SK-N-SH (cell line): ENCODE results near the gene SDHA. TPM values are rescaled to one million over a fixed set of nuclear protein-coding genes. Genes with fewer than 3 reads are reported as not detected.

Source experiments
- CTCF ChIA-PET: fragments of 300-600, 350-600 bp; formaldehyde crosslinking; extraction: SDS; loops from one replicate; lab custom pipeline; 2021; lab: Yijun Ruan, JAX
- POLR2A ChIA-PET: fragments of 350-600 bp; sonication (Branson Sonifier 250); formaldehyde crosslinking; extraction: SDS; loops from one replicate; lab custom pipeline; 2020; ENCODE audit warnings: antibody characterized with exemption, inconsistent platforms; lab: Yijun Ruan, JAX
- DNase-seq: peaks from one replicate; pipeline ENCODE4 v3.0.0; 2012
- H2AFZ ChIP-seq: fragments of 200-600 bp; sonication (generic); 2 replicates; pipeline ENCODE4 v1.8.1; 2016; ENCODE audit warnings: antibody characterized with exemption, mild to moderate bottlenecking, low read depth
- H3F3A ChIP-seq: fragments of 200-600 bp; sonication (generic); replicated peaks from 2 replicates; pipeline ENCODE3; 2016; ENCODE audit warnings: antibody characterized with exemption, mild to moderate bottlenecking; ENCODE audit not compliant: insufficient read depth
- H3K27ac ChIP-seq, 2 experiments: fragments of 200-500 bp in 1 of 2; fragments of 200-600 bp in 1 of 2; sonication (Bioruptor generic) in 1 of 2; sonication (generic), shearing (Covaris generic) in 1 of 2; 2 replicates each; pipeline versions ENCODE4 v1.5.1 to v1.6.1; 2014 to 2016; ENCODE audit warnings: low read depth in 2 of 2, inconsistent platforms in 1 of 2, low read length in 1 of 2, mild to moderate bottlenecking in 1 of 2, mixed read lengths in 1 of 2
- H3K27me3 ChIP-seq: fragments of 200-600 bp; sonication (generic), shearing (Covaris generic); 2 replicates; pipeline ENCODE4 v1.6.1; 2016; ENCODE audit warnings: mixed run types; ENCODE audit not compliant: insufficient read depth
- H3K36me3 ChIP-seq, 2 experiments: fragments of 200-500 bp in 1 of 2; fragments of 200-600 bp in 1 of 2; sonication (Bioruptor generic) in 1 of 2; sonication (generic) in 1 of 2; replicated peaks in 1 of 2; 2 replicates each; pipeline versions ENCODE3 to v1.5.1; 2014 to 2016; ENCODE audit warnings: low read length in 1 of 2, mild to moderate bottlenecking in 1 of 2; ENCODE audit not compliant: insufficient read depth in 2 of 2, control insufficient read depth in 1 of 2
- H3K4me1 ChIP-seq, 2 experiments: fragments of 200-500 bp in 1 of 2; fragments of 200-600 bp in 1 of 2; sonication (Bioruptor generic) in 1 of 2; sonication (generic), shearing (Covaris generic) in 1 of 2; 2 replicates each; pipeline versions ENCODE4 v1.5.1 to v1.6.1; 2014 to 2016; ENCODE audit warnings: low read depth in 1 of 2, low read length in 1 of 2, mixed run types in 1 of 2; ENCODE audit not compliant: insufficient read depth in 2 of 2, control insufficient read depth in 1 of 2
- H3K4me2 ChIP-seq: fragments of 200-600 bp; sonication (generic), shearing (Covaris generic); 2 replicates; pipeline ENCODE4 v1.6.1; 2017; ENCODE audit warnings: mixed run types
- H3K4me3 ChIP-seq, 2 experiments: fragments of 200-500 bp in 1 of 2; fragments of 200-600 bp in 1 of 2; sonication (Bioruptor generic) in 1 of 2; sonication (generic), shearing (Covaris generic) in 1 of 2; 2 replicates each; pipeline versions ENCODE4 v1.5.1 to v1.8.1; 2014 to 2016; ENCODE audit warnings: low read depth in 2 of 2, inconsistent platforms in 1 of 2, low read length in 1 of 2, mild to moderate bottlenecking in 1 of 2, mixed read lengths in 1 of 2, moderate library complexity in 1 of 2
- H3K79me2 ChIP-seq: fragments of 200-600 bp; sonication (generic); 2 replicates; pipeline ENCODE4 v1.8.1; 2017; ENCODE audit warnings: mild to moderate bottlenecking; ENCODE audit not compliant: insufficient read depth
- H3K9ac ChIP-seq: fragments of 200-600 bp; sonication (generic); 2 replicates; pipeline ENCODE4 v1.6.1; 2017; ENCODE audit warnings: mixed run types
- H3K9me2 ChIP-seq: fragments of 200-600 bp; sonication (generic); 2 replicates; pipeline ENCODE4 v1.6.1; 2017; ENCODE audit warnings: mixed run types
- H3K9me3 ChIP-seq: fragments of 200-600 bp; sonication (generic); 2 replicates; pipeline ENCODE4 v1.6.1; 2017; ENCODE audit warnings: mixed run types, mild to moderate bottlenecking, moderate library complexity
- H4K20me1 ChIP-seq: fragments of 200-600 bp; sonication (generic); 2 replicates; pipeline ENCODE4 v1.6.1; 2017; ENCODE audit warnings: mild to moderate bottlenecking, mixed run types; ENCODE audit not compliant: insufficient read depth
- ELF1 ChIP-seq: IDR thresholded peaks from 2 replicates; pipeline ENCODE4 v1.4.0; 2012
- EZH2phosphoT487 ChIP-seq: fragments of 200-600 bp; sonication (generic); IDR thresholded peaks from 2 replicates; pipeline ENCODE4 v1.6.1; 2017; ENCODE audit warnings: low read depth, mixed run types, mild to moderate bottlenecking, antibody characterized with exemption, moderate library complexity, borderline replicate concordance
- FOSL2 ChIP-seq: IDR thresholded peaks from 2 replicates; pipeline ENCODE4 v1.4.0; 2012; ENCODE audit warnings: low read depth, mild to moderate bottlenecking, moderate library complexity, borderline replicate concordance
- FOXJ3 ChIP-seq: sonication (generic); formaldehyde crosslinking; IDR thresholded peaks from 2 replicates; pipeline ENCODE4 v1.5.1; 2020; ENCODE audit warnings: mild to moderate bottlenecking, missing genetic modification reagents
- GATA2 ChIP-seq: sonication (generic); formaldehyde crosslinking; IDR thresholded peaks from 2 replicates; pipeline ENCODE4 v1.5.0; 2020; ENCODE audit warnings: mild to moderate bottlenecking, missing genetic modification reagents
- JUND ChIP-seq: IDR thresholded peaks from 2 replicates; pipeline ENCODE4 v1.4.0; 2012
- NFIC ChIP-seq: IDR thresholded peaks from 2 replicates; pipeline ENCODE4 v1.4.0; 2012; ENCODE audit warnings: borderline replicate concordance
- POLR2AphosphoS5 ChIP-seq: IDR thresholded peaks from 2 replicates; pipeline ENCODE4 v1.6.1; 2012; ENCODE audit warnings: low read depth, low read length
- RFX5 ChIP-seq: IDR thresholded peaks from 2 replicates; pipeline ENCODE4 v1.6.1; 2012; ENCODE audit warnings: mild to moderate bottlenecking, improper control_type of control experiment, low read length
- SIN3A ChIP-seq: IDR thresholded peaks from 2 replicates; pipeline ENCODE4 v1.6.1; 2012; ENCODE audit warnings: low read depth, mild to moderate bottlenecking, low read length, moderate library complexity, borderline replicate concordance
- TAF1 ChIP-seq: IDR thresholded peaks from 2 replicates; pipeline ENCODE4 v1.6.1; 2012; ENCODE audit warnings: low read depth, mild to moderate bottlenecking, low read length, moderate library complexity, borderline replicate concordance
- TCF12 ChIP-seq: IDR thresholded peaks from 2 replicates; pipeline ENCODE4 v1.4.0; 2012
- USF1 ChIP-seq: IDR thresholded peaks from 2 replicates; pipeline ENCODE4 v1.4.0; 2012; ENCODE audit warnings: low read depth, borderline replicate concordance
- YY1 ChIP-seq: IDR thresholded peaks from 2 replicates; pipeline ENCODE4 v1.4.0; 2012; ENCODE audit warnings: low read depth, mild to moderate bottlenecking
- WGBS: methylation state at CpG from one replicate; pipeline ENCODE4 v1.1.6; 2017; ENCODE audit warnings: low lambda C conversion rate; 5-methylcytosine and 5-hydroxymethylcytosine counted together
- polyA plus RNA-seq, 3 experiments: library from polyadenylated mRNA; depleted of rRNA; stranded (reverse); fragments of >200 nt; gene quantifications; 2 replicates each; pipeline ENCODE4 v1.2.3, GENCODE V29; 2012

Gene SDHA
- polyA plus RNA-seq, 1 of the 3 experiments (the other 2 are of a cell fraction): 106 TPM

GRCh38 chr5:171801-172331 lies 46.3 kb upstream of the SDHA start (continued):
- TF ChIP-seq USF1: no peak

GRCh38 chr5:172421-172820 lies 45.7 kb upstream of the SDHA start:
- H3K4me2 ChIP-seq: no peak overlapping the region
- H4K20me1 ChIP-seq: no peaks in the 10 kb centered on the region
- no peak overlapping the region for H3K4me3 ChIP-seq
- TF ChIP-seq ELF1 (no peak), TCF12 (no peak), USF1 (no peak), NFIC (no peak), FOSL2 (no peak), FOXJ3 (no peak)
- H3K9ac ChIP-seq: no peak overlapping the region
- H3K9me3 ChIP-seq: no peaks in the 10 kb centered on the region
- H3F3A ChIP-seq: no peaks in the 10 kb centered on the region
- H3K79me2 ChIP-seq: no peaks in the 10 kb centered on the region
- no peak for DNase-seq
- POLR2A ChIA-PET: no interaction called here
- H3K36me3 ChIP-seq: no peaks in the 10 kb centered on the region
- H2AFZ ChIP-seq: no peak overlapping the region
- WGBS: 73% methylated on average over 9 of the region's 13 CpGs
- no peak overlapping the region for H3K27ac ChIP-seq
- H3K27me3 ChIP-seq: peaks cover under 1% of the 10 kb centered on the region; the same call in 1 of the 2 replicates
- H3K4me1 ChIP-seq: peaks cover 0 to 19% of the 10 kb centered on the region in 2 experiments; a peak in 1 of 4 replicates
- H3K9me2 ChIP-seq: no peaks in the 10 kb centered on the region
- CTCF ChIA-PET: interaction anchor here (1.5 kb wide), 1 partner anchor 16 kb away, joined by 3 read pairs; no protein-coding TSS in a partner anchor

- DNase-seq: no peak
Observed at GRCh38 chr5:172841-173251, 45.3 kb upstream of the SDHA start.

More at GRCh38 chr5:172841-173251, 45.3 kb upstream of the SDHA start:
- Histone ChIP-seq H3K9ac (no peak overlapping the region), H3K4me3 (no peak overlapping the region), H3K36me3 (no peaks in the 10 kb centered on the region), H3K9me2 (no peaks in the 10 kb centered on the region), H4K20me1 (no peaks in the 10 kb centered on the region), H2AFZ (no peak overlapping the region), H3K9me3 (no peaks in the 10 kb centered on the region), H3K79me2 (no peaks in the 10 kb centered on the region), H3K27me3 (peaks cover 3% of the 10 kb centered on the region; the same call in 1 of the 2 replicates), H3K27ac (no peak overlapping the region), H3F3A (no peaks in the 10 kb centered on the region), H3K4me2 (no peak overlapping the region), H3K4me1 (peaks cover 0 to 15% of the 10 kb centered on the region in 2 experiments; a peak in 1 of 4 replicates)
- TF ChIP-seq USF1 (no peak), GATA2 (CRISPR knock-in tag) (no peak), JUND (no peak), TAF1 (no peak), RFX5 (no peak), FOXJ3 (no peak), POLR2AphosphoS5 (no peak), YY1 (no peak), SIN3A (no peak), EZH2phosphoT487 (no peak)
- POLR2A ChIA-PET: no interaction called here
- CTCF ChIA-PET: interaction anchor here (1.5 kb wide), 1 partner anchor 16 kb away, joined by 3 read pairs; no protein-coding TSS in a partner anchor
- WGBS: 66% methylated on average over 15 of the region's 17 CpGs
